A673 (cell line): ENCODE measurements around the gene PSMA5.

Experiments used
- EZH2 ChIP-seq: fragments of 200-600 bp; sonication (generic); IDR thresholded peaks from 2 replicates; pipeline ENCODE4 v1.6.1; 2017; ENCODE audit warnings: borderline replicate concordance, low read depth, mild to moderate bottlenecking, mixed read lengths, antibody characterized with exemption, low read length; ENCODE audit not compliant: poor library complexity, severe bottlenecking
- TF ChIP-seq, protein P1 (sequence below): fragments of 300-800, 200-600 bp; sonication (generic); conservative IDR thresholded peaks from 2 replicates; pipeline ENCODE4 v1.5.1; 2017; ENCODE audit warnings: low read depth, mild to moderate bottlenecking, antibody characterized with exemption, low read length, moderate library complexity, mixed read lengths

DNA sequence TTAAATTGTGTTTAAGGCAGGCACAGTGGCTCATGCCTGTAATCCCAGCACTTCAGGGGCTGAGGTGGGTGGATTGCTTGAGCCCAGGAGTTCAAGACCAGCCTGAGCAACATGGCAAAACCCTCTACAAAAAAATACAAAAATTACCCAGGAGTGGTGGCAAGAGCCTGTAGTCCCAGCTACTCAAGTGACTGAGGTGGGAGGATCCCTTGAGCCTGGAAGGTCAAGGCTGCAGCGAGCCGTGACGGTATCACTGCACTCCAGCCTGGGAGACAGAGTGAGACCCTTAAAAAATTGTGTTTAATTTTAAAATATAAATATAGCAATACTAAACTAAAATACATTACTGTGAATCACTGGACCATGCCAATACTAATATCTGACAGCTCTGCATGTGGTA lies 71.3 kb downstream of the PSMA5 start:
- TF ChIP-seq, protein P1, sequence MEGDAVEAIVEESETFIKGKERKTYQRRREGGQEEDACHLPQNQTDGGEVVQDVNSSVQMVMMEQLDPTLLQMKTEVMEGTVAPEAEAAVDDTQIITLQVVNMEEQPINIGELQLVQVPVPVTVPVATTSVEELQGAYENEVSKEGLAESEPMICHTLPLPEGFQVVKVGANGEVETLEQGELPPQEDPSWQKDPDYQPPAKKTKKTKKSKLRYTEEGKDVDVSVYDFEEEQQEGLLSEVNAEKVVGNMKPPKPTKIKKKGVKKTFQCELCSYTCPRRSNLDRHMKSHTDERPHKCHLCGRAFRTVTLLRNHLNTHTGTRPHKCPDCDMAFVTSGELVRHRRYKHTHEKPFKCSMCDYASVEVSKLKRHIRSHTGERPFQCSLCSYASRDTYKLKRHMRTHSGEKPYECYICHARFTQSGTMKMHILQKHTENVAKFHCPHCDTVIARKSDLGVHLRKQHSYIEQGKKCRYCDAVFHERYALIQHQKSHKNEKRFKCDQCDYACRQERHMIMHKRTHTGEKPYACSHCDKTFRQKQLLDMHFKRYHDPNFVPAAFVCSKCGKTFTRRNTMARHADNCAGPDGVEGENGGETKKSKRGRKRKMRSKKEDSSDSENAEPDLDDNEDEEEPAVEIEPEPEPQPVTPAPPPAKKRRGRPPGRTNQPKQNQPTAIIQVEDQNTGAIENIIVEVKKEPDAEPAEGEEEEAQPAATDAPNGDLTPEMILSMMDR: no peak
- no peak for TF ChIP-seq EZH2
